SK-N-SH treated with all-trans-retinoic acid at 6 μM for 48 hours (cell line): Measurements from ENCODE around the gene RCOR2.

ENCODE experiments used
- CSDC2 ChIP-seq: fragments of 250-450 bp; sonication (Bioruptor Pico); IDR thresholded peaks from 2 replicates; pipeline ENCODE4 v1.5.0; 2020; ENCODE audit warnings: mild to moderate bottlenecking, moderate library complexity
- GLIS3 ChIP-seq: fragments of 250-450 bp; sonication (Bioruptor Pico); IDR thresholded peaks from 2 replicates; pipeline ENCODE4 v1.5.0; 2020; ENCODE audit warnings: mild to moderate bottlenecking, moderate library complexity
- RARB ChIP-seq: fragments of 250-450 bp; sonication (Bioruptor Pico); IDR thresholded peaks from 2 replicates; pipeline ENCODE4 v1.8.0; 2021; ENCODE audit warnings: mild to moderate bottlenecking, moderate library complexity
- SNAI2 ChIP-seq: fragments of 250-450 bp; sonication (Bioruptor Pico); IDR thresholded peaks from 2 replicates; pipeline ENCODE4 v1.5.0; 2020; ENCODE audit warnings: mild to moderate bottlenecking, moderate library complexity
- TCF4 ChIP-seq: fragments of 250-450 bp; sonication (Bioruptor Pico); IDR thresholded peaks from 2 replicates; pipeline ENCODE4 v1.8.0; 2021; ENCODE audit warnings: mild to moderate bottlenecking, moderate library complexity, borderline replicate concordance
- ZC3H10 ChIP-seq: fragments of 250-450 bp; sonication (Bioruptor Pico); IDR thresholded peaks from 2 replicates; pipeline ENCODE4 v1.5.1; 2021; ENCODE audit warnings: mild to moderate bottlenecking, moderate library complexity
- ZNF565 ChIP-seq: fragments of 450-650 bp; formaldehyde crosslinking; conservative IDR thresholded peaks from 2 replicates; pipeline ENCODE4 v1.5.0; 2020; ENCODE audit warnings: low read depth, mild to moderate bottlenecking, moderate library complexity
- ZNF8 ChIP-seq: fragments of 450-650 bp; formaldehyde crosslinking; IDR thresholded peaks from 2 replicates; pipeline ENCODE4 v1.5.0; 2020; ENCODE audit warnings: mild to moderate bottlenecking, moderate library complexity
- TF ChIP-seq, protein P1 (sequence below): fragments of 250-450 bp; sonication (Bioruptor Pico); IDR thresholded peaks from 2 replicates; pipeline ENCODE4 v1.8.0; 2021; ENCODE audit warnings: low read depth, mild to moderate bottlenecking, moderate library complexity, borderline replicate concordance

DNA sequence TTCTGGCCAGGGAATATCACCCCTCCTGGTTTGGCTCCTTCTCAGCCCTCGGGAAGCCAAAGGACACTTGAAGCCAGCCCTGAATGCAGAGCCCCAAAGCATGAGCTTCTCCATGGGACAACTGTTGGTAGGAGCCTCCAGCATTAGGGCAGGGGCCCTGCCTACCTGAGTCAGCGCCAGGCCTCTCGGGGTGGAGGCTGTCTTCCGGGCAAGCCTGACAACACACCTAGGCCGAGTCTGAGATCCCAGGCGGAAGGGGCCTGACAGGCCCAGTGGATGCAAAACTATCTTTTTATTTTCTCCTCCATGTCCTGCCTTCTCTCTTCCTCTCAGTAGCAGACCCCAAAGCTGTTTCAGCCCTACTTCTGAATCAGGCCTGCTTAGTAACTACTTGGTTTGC is 27.6 kb downstream of the RCOR2 start:
- TF ChIP-seq SNAI2 (CRISPR knock-in tag) (no peak), CSDC2 (no peak), GLIS3 (CRISPR knock-in tag) (no peak), ZNF565 (no peak), ZC3H10 (no peak), TCF4 (CRISPR knock-in tag) (no peak), RARB (CRISPR knock-in tag) (no peak), ZNF8 (CRISPR knock-in tag) (no peak)
- TF ChIP-seq, protein P1, sequence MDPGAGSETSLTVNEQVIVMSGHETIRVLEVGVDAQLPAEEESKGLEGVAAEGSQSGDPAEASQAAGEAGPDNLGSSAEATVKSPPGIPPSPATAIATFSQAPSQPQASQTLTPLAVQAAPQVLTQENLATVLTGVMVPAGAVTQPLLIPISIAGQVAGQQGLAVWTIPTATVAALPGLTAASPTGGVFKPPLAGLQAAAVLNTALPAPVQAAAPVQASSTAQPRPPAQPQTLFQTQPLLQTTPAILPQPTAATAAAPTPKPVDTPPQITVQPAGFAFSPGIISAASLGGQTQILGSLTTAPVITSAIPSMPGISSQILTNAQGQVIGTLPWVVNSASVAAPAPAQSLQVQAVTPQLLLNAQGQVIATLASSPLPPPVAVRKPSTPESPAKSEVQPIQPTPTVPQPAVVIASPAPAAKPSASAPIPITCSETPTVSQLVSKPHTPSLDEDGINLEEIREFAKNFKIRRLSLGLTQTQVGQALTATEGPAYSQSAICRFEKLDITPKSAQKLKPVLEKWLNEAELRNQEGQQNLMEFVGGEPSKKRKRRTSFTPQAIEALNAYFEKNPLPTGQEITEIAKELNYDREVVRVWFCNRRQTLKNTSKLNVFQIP (CRISPR knock-in tag): no peak
